Measurements from ENCODE around the gene CDYL. TPM values are rescaled to one million over a fixed set of nuclear protein-coding genes. Genes with fewer than 3 reads are reported as not detected.
"Not testable (repeated sequence)": the region's sequence is repeated elsewhere in the genome, so short reads cannot be mapped to it uniquely, and the experiment has no call there.

The CDYL gene
- total RNA-seq, 1 experiment from 2014 or later = 74.2 TPM

DNA sequence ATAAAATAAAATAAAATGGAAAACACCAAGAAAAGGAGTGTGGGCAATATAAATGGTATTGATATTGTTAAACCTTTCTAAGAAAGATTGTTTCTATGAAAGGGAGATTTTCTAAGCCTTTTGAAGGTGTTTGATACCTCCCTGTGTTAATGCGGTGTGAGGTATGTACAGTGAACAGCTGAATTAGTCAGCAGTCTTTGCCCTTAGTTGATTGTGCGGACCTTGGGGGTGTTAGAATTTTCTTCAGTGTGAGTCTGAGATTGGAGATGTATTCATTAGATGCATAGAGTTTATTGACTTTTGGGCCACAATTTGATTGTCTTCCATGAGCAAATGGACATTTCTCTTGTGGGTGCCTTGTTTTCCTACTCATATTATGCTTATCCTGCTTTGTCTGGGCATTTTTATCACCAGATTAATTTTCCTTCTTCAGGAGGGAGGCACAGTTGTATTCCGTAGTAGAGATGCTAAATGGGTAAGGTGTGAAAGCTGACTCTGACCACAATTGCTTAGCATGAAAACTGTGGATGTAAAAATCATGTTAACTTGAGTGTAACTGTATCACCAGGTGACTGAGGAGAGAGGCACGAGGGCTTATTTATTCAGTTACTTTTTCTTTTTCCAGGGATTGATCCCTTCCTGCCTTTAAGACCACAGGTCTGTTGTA is 42.2 kb downstream of the CDYL start:
- in situ Hi-C loops (cut with HindIII; ENCODE audit: low pct_unique_long_range_greater_than_20kb, low sequenced_read_pairs) = no loop called here
- no peak for DNase-seq (ENCODE audit: low read depth)

DNA sequence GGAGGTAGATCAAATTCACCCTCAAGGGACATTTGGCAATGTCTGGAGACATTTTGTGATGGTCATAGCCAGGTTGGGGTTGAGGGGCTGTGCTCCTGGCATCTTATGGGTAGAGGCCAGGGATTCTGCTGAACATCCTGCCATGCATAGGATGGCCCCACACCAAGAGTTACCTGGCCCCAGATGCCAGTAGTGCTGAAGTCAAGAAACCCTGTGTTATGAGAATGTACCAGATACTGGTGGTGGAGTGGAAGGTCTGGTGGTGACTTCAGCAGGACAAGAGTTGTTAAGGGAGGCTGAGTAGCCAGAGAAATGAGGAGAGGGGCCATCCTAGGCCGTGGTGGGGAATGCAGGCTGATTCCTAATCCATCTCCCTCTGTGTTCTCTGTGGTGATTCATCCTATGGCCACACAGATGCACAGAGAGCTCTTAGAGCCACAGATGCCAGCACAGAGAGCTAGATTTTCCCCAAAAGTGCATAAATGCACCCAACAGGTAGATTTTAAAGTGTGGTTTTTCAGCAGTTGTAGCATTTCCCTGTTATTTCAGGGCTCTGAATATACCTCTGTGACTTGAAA is 43.6 kb downstream of the CDYL start:
- in situ Hi-C loops (cut with HindIII; ENCODE audit: low pct_unique_long_range_greater_than_20kb, low sequenced_read_pairs) = no loop called here
- DNase-seq (ENCODE audit: low read depth) = no peak

DNA sequence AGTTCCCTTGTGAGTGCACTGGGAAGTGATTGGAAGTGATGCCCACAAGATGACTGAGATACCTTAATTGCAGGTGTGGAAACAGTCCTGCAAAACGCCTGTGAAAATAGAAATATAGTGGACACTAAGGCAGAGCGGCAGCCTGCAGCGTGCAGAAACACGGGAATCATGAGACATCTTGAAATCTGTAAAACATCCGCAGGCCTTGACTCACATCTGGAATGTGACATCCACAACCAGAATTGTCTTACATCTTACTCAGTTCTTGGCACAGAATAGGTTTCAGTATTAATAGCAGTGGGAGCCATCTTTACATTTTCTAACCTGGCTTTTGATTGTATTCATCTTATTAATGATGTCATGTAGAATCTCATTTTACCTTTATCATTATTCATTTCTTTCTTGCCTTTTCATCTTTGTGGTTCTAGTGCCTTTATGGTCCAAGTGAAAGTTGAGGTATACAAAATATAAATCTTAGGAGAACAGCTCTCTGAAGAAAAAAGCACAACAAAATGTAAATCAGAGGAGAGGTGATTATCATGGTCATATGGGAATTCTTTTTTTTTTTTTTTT is 44.6 kb downstream of the CDYL start:
- in situ Hi-C loops (cut with HindIII; ENCODE audit: low pct_unique_long_range_greater_than_20kb, low sequenced_read_pairs) = no loop called here
- DNase-seq (ENCODE audit: low read depth) = no peak

DNA sequence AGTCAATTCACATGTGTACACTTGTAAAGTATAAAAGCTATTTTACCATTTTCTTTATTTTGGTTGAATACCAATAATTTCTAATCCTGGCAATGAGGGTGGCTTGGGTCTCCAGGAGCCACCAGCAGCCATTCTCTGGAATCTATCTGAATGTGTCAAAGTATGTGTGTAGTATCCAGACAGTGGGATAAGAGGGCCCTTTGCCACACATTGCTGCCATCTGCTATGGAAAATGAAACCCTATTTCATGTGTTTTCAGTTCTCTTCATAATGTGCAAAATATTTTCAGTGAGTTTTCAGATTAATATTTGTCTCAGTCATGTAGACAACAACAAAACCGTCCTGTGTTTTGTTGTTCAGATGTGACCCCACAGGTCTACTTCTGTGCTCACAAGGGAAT is 46.3 kb downstream of the CDYL start:
- in situ Hi-C loops (cut with HindIII; ENCODE audit: low pct_unique_long_range_greater_than_20kb, low sequenced_read_pairs) = no loop called here
- no peak for DNase-seq (ENCODE audit: low read depth)

DNA sequence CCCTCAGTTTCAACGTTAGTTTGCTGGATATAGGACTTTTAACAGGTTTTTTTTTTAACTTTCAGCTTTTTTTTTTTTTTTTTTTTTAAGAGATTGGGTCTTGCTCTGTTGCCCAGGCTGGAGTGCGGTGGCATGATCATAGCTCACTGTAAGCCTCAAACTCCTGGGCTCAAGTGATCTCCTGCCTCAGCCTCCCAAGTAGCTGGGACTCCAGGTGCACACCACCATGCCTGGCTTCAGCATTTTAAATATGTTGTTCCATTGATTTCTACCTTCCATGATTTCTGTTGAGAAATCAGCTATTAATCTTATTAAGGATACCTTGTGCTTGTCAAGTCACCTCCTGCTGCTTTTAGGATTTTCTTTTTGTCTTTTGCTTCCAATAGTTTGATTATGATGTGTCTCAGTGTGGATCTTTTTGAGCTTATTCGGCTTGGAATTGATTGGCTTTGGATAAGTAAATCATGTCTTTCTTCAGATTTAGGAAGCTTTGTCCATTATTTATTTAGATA is 52.0 kb downstream of the CDYL start:
- in situ Hi-C loops (cut with HindIII; ENCODE audit: low pct_unique_long_range_greater_than_20kb, low sequenced_read_pairs) = no loop called here
- DNase-seq (ENCODE audit: low read depth) = no peak

DNA sequence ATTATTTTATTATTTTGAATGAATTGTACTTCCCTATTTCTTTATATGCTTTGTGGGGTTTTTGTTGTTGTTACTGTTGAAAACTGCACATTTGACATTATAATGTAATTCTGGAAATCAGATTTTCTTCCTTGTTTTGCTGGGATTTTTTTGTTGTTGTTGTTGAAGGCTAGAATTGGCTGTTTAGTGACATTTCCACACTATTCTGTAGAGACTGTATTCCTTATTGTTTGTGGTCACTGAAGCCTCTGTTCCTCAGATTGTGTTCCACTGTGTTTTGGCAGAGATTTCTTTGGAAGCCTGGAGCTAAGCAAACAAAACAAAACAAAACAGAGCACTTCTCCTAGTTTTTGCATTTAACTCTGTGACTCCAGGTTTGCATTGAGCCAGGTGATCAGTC is 52.9 kb downstream of the CDYL start:
- DNase-seq (ENCODE audit: low read depth) = no peak
- in situ Hi-C loops (cut with HindIII; ENCODE audit: low pct_unique_long_range_greater_than_20kb, low sequenced_read_pairs) = no loop called here

DNA sequence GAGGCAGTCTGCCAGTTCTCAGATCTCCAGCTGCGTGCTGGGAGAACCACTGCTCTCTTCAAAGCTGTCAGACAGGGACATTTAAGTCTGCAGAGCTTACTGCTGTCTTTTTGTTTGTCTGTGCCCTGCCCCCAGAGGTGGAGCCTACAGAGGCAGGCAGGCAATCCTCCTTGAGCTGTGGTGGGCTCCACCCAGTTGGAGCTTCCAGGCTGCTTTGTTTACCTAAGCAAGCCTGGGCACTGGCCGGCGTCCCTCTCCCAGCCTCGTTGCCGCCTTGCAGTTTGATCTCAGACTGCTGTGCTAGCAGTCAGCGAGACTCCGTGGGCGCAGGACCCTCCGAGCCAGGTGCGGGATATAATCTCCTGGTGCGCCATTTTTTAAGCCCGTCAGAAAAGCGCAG is 59.3 kb downstream of the CDYL start:
- DNase-seq (ENCODE audit: low read depth) = peak; percentile 67
- in situ Hi-C loops (cut with HindIII; ENCODE audit: low pct_unique_long_range_greater_than_20kb, low sequenced_read_pairs) = not testable (repeated sequence)

DNA sequence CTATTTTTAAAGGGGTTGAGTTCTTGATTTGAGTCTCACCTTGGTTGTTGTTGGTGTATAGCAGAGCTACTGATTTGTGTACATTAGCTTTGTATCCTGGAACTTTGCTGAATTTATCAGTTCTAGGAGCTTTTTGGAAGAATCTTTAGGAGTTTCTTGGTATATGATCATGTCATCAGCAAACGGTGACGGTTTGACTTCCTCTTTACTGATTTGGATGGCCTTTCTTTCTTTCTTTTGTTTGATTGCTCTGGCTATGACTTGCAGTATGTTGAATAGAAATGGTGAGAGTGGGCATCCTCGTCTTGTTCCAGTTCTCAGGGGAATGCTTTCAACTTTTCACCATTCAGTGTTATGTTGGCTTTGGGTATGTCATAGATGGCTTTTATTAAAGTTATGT is 64.0 kb downstream of the CDYL start:
- in situ Hi-C loops (cut with HindIII; ENCODE audit: low pct_unique_long_range_greater_than_20kb, low sequenced_read_pairs) = no loop called here
- DNase-seq (ENCODE audit: low read depth) = no peak

DNA sequence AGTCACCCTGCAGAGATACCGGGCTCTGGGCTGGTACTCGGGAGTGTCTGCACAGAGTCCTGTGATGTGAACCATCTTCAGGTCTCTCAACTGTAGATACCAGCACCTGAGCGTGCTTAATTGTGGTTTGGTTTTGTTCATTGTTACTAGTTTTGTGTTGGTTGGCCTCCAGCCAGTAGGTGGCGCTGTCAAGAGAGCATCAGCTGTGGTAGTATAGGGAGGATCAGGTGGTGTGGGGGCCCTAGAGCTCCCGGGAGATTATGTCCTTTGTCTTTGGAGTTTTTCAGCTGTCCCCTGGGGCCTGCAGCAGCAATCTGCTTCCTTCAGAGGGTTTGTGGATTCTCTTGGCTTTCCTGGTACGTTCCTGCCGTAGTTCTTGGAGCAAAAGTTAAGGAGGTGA is 67.9 kb downstream of the CDYL start:
- in situ Hi-C loops (cut with HindIII; ENCODE audit: low pct_unique_long_range_greater_than_20kb, low sequenced_read_pairs) = no loop called here
- DNase-seq (ENCODE audit: low read depth) = no peak

DNA sequence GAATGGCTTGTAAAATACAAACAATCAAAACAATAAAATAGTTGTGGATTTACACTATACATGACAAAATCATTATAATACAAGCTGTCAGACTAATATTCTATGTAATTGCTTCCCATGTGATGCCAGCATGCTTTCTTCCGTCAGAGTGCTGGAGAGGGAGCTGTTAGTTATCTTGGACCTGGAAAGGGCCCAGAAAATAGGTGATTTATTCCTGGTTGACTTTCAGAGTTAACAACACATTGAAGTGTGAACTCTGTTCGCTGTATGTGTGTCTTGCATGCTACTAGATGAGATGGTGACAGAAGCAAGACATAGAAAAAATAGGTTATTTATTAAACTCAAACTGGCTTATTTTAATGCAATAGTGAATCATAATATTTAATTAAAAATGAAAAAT is 70.2 kb downstream of the CDYL start:
- no peak for DNase-seq (ENCODE audit: low read depth)
- in situ Hi-C loops (cut with HindIII; ENCODE audit: low pct_unique_long_range_greater_than_20kb, low sequenced_read_pairs) = no loop called here

DNA sequence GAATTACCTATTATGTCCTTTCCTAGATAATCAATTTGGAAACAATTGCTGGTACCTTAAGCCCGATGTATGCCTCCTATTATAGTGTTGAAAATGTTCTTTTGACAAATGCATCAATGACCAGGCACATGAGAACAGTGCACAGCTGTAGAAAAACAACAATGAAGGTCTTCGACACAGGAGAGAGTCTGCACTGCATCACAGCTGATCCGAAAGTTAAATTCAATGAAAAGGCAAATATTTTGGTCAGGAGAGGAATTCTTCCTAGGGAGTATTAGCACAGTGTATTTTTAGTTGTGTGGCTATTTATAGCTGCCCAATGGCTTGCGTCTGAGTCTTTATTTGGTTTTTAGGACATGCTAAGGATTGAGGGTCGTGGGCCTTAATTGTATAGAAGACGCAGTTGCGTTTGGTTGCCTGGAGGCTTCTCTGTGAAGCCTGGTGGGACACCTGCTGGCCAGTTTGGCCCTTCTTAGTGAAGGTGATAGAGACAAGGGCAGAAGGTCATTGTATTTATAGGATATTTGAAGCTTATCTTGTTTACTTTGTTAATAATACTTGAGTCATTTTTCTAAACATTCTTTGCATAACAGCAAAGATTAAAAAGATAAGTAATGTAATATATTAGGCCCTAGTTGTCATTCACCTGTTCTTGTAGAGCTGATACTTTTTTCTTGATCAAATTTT is 72.3 kb downstream of the CDYL start:
- DNase-seq (ENCODE audit: low read depth) = no peak
- in situ Hi-C loops (cut with HindIII; ENCODE audit: low pct_unique_long_range_greater_than_20kb, low sequenced_read_pairs) = no loop called here

DNA sequence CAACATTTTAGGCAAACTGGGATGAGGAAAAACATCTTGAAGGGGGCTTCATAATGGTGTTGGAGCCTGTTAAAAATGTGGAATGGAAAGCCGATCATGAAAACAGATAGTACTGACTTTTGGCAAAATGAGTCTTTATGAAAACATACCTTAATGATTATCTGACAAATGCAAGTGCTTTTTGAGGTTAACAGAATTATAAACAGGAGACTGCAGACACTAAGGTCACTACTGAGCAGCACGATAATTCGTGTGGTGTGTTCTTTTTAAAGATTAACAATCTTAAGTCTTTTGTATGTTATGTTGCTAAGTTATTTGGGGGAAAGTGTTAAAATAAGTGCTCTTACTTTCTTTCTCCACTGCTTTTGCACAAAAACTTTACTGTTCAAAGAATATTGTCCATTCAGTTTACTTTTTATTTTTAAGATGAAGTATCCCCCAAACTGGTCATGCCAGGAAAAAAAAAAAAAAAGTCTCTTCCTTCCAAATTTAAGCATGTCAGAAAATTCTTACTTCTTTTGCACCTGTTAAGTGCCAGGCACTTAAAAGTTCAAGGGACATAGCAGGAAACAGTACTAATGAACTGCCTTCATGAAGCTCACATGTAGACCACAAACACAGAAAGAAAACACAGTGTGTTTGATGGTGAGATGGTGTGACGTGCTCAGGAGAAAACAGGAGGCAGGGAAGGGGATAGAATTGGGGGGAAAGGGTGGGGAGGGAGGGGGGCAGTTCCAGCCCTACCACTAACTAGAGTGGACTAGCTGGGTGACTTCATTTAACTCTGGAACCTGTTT is 73.2 kb downstream of the CDYL start:
- no peak for DNase-seq (ENCODE audit: low read depth)
- in situ Hi-C loops (cut with HindIII; ENCODE audit: low pct_unique_long_range_greater_than_20kb, low sequenced_read_pairs) = no loop called here

DNA sequence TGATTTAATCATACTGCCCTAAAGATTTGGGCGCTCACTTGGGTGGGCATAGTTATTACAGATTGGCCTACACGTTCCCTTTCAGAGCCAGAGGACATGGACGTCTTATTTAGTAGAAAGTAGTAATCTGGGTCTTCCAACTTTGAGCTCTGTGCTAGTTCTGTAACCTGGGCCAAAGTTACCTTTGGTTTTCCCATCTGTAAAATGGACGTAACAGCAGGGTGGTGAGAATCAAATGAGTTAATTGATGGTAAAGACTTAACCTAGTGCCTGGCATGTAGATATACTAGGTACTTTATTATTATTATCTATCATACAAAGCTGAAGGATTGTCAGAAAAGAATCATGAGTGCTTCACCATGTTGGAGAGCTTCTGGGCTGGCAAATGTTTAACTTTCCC is 74.8 kb downstream of the CDYL start:
- no peak for DNase-seq (ENCODE audit: low read depth)
- in situ Hi-C loops (cut with HindIII; ENCODE audit: low pct_unique_long_range_greater_than_20kb, low sequenced_read_pairs) = no loop called here

DNA sequence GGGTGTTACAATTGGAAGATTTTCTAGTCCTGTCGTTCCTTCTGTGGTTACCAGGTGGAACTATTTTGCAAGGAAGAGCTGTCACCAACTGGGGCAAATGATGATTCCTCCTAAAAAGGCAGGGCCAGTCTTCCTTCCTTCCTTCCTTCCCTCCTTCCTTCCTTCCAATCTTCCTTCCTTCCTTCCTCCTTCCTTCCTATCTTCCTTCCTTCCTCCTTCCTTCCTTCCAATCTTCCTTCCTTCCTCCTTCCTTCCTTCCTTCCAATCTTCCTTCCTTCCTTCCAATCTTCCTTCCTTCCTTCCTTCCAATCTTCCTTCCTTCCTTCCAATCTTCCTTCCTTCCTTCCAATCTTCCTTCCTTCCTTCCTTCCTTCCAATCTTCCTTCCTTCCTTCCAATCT is 76.0 kb downstream of the CDYL start:
- DNase-seq (ENCODE audit: low read depth); in situ Hi-C loops (cut with HindIII; ENCODE audit: low pct_unique_long_range_greater_than_20kb, low sequenced_read_pairs): not testable (repeated sequence)

DNA sequence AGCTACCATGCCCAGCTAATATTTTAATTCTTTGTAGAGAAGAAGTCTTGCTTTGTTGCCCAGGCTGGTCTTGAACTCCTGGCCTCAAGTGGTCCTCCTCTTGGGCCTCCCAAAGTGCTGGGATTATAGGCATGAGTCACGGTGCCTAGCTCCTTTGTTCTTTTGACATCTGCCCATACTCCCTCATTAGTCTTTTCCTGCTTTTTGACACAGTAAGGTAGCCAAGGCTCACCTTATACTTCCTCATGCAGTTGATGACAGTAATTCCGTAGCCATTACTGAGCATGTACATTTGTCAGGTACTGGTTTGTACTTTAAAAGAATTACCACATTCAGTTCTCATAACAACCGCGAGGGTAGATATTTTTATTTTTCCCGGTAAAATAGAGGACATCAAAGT is 76.7 kb downstream of the CDYL start:
- DNase-seq (ENCODE audit: low read depth) = no peak
- in situ Hi-C loops (cut with HindIII; ENCODE audit: low pct_unique_long_range_greater_than_20kb, low sequenced_read_pairs) = no loop called here

DNA sequence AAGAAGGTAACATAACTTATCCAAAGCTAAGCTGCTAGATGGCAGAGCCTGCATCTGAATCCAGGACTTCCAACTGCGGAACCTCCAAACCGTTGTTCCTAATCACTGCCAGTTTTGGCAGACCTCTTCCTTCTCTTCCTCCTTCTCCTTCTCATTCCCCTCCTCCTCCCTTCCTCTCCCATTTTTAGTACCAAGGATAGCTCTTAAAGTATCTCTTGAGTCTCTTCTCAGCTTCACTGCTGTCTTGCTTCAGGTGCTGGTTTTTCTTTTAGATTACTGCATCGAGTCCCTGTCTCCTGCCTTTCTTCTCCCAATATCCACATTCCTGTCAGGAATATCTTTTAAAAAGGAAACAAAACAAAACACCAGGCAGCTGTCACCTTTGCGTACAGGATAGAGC is 77.1 kb downstream of the CDYL start:
- no peak for DNase-seq (ENCODE audit: low read depth)

DNA sequence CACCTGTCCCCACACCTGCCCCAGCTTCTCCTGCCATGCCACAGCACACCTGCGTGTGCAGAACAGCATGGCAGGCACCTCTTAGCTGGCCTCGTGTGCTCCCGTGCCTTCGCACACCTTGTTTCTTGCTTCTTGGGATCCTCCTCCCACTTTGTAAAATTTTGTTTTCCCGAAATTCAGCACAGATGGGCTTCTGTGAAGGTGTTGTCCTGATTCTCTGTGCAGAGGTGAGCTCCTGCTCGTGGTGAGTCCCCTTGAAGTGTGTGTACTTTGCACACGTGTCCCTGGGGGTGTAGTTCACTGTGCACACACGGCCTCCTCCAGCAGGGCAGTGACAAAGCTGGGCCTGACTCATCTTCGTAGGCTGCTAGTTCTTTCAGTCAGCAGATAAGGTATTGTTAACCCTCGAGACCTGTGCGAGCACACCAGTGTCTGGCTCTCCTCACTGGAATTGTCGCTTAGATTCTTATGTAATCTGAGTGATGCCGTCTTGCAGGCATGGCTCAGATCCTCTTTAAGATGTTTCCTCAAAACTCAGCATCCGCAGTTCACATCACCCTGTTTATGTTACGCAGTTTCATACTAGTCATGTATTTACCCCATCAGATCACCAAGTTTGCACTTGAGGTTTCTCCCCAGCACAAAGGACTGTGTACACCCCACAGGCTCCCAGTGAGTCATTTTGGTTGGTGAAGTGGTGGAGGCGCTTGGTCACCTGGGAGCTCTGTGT is 77.7 kb downstream of the CDYL start:
- peak; percentile 39 for DNase-seq (ENCODE audit: low read depth)
- in situ Hi-C loops (cut with HindIII; ENCODE audit: low pct_unique_long_range_greater_than_20kb, low sequenced_read_pairs) = no loop called here

More for the DNA sequence above, 77.1 kb downstream of the CDYL start:
- in situ Hi-C loops (cut with HindIII; ENCODE audit: low pct_unique_long_range_greater_than_20kb, low sequenced_read_pairs) = no loop called here

DNA sequence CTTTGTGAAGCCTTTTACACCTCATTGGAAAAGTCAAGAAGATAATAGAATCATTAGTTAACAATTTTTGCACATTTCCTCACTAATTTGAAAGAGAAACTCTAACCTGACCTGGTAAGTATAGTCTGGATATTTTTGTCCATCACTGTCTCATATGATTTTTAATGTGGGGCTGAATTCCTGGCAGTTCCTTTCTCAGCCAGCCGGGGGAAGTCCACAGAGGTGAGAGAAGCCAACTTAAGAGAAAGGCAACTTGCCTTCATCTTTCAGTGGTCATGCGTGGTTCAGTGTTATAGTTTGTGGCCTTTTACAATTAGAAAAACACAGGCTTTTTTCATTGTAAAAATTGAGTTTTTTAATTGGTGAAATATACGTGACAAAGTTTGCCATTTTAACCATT is 80.6 kb downstream of the CDYL start:
- no peak for DNase-seq (ENCODE audit: low read depth)
- in situ Hi-C loops (cut with HindIII; ENCODE audit: low pct_unique_long_range_greater_than_20kb, low sequenced_read_pairs) = no loop called here

Data from Caki2 (cell line).